Endothelial cell (in vitro differentiated cells): ENCODE measurements around the gene PM20D2. TPM values are rescaled to one million over a fixed set of nuclear protein-coding genes. Genes with fewer than 3 reads are reported as not detected.
A peak's percentile ranks its signal among the peaks of the same experiment; 100 is the strongest.

Experiments
- DNase-seq: peaks from one replicate; pipeline ENCODE4 v3.0.0; 2021; ENCODE audit warnings: low spot score
- H3K27ac Mint-ChIP-seq: one replicate; pipeline ENCODE4 v1.8.0; 2021; ENCODE audit warnings: mixed read lengths, inconsistent platforms; ENCODE audit not compliant: unreplicated experiment
- H3K27me3 Mint-ChIP-seq: one replicate; pipeline ENCODE4 v1.8.0; 2021; ENCODE audit warnings: mild to moderate bottlenecking, moderate library complexity, mixed read lengths, inconsistent platforms; ENCODE audit not compliant: unreplicated experiment
- H3K36me3 Mint-ChIP-seq: one replicate; pipeline ENCODE4 v1.8.0; 2021; ENCODE audit warnings: mild to moderate bottlenecking, low read depth, mixed read lengths, inconsistent platforms; ENCODE audit not compliant: unreplicated experiment
- H3K4me1 Mint-ChIP-seq: one replicate; pipeline ENCODE4 v1.8.0; 2021; ENCODE audit warnings: mild to moderate bottlenecking, mixed read lengths, inconsistent platforms; ENCODE audit not compliant: unreplicated experiment
- H3K4me3 Mint-ChIP-seq: one replicate; pipeline ENCODE4 v1.8.0; 2021; ENCODE audit warnings: mild to moderate bottlenecking, mixed read lengths, inconsistent platforms; ENCODE audit not compliant: unreplicated experiment
- H3K9me3 Mint-ChIP-seq: one replicate; pipeline ENCODE4 v1.8.0; 2021; ENCODE audit warnings: mixed read lengths, inconsistent platforms; ENCODE audit not compliant: unreplicated experiment
- CTCF ChIP-seq: fragments of 200-600 bp; sonication (generic); IDR thresholded peaks from one replicate; pipeline ENCODE4 v1.5.0; 2021; ENCODE audit warnings: antibody characterized with exemption; ENCODE audit not compliant: unreplicated experiment
- total RNA-seq: library from RNA; stranded (reverse); fragmentation: NEBNext Ultra II Directional; extraction: Animal tissue kit (Norgen Biotek cat#: 25700); gene quantifications from one replicate; pipeline ENCODE4 v1.2.1, GENCODE V29; 2021; ENCODE audit not compliant: unreplicated experiment

Gene PM20D2
- total RNA-seq, 1 donor from 2014 or later, result 1.3 TPM

- TF ChIP-seq CTCF, result no peak
- Mint-ChIP-seq H3K27ac (no peak overlapping the region), H3K4me3 (peak overlapping the region; percentile 81), H3K9me3 (no peaks in the 10 kb centered on the region), H3K4me1 (no peaks in the 10 kb centered on the region), H3K27me3 (no peaks in the 10 kb centered on the region), H3K36me3 (no peaks in the 10 kb centered on the region)
- DNase-seq, result no peak
Measured at GRCh38 chr6:89145091-89145955, 532 bp upstream of the PM20D2 start.

DNA sequence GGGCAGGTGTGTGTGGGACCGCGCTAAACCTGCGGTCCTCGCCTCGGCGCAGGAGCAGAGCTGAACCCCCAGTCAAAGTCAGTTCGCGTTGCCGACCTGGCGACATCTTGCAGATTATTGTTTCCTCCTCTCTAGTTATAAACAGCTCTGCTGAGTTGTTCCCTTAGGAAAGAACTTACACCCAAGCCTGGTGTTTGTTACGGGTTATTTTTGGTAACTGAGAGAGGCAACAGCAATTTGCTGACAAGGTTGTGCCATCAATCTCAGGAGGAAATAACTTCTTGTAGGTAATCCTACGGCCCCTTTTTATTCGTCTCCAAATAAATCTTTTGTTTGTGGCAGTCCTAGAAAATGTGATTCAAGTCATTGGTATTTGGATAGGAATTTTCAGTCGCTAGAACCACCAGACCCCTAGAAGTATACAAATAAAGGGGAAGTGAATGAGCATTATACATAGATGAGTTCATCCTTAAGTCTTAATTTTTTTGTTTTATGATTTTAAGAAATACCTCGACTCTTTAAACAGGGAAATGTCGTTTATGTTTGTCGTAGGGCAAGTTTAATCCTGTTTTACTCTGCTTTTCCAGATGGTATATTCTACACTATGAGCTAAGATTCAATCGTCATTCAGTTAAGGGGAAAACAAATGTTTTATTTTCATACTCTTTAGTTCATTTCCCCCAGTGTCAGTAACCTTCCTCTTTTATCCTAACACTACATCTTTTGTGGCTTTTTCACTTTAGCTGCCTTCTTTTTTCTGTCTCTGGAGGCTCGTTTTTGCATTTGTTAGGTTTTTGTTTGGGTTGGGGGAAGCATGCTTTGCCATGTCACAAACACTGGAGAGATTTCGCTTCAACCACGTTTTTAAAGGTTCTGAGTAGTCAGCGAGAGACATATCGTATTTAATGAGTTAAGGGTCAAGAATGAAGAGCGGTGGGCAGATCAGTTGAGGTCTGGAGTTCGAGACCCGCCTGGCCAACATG, 1.2 kb downstream of the PM20D2 start:
- Mint-ChIP-seq H3K4me3 (peak overlapping the region; percentile 58), H3K27me3 (no peaks in the 10 kb centered on the region), H3K9me3 (no peaks in the 10 kb centered on the region), H3K27ac (no peak overlapping the region), H3K36me3 (no peaks in the 10 kb centered on the region), H3K4me1 (no peaks in the 10 kb centered on the region)
- TF ChIP-seq CTCF, result no peak
- peak; percentile 13 for DNase-seq

GRCh38 chr6:89148016-89148750, 2.3 kb downstream of the PM20D2 start:
- no peak overlapping the region for H3K4me3 Mint-ChIP-seq

GRCh38 chr6:89154131-89154530, 8.3 kb downstream of the PM20D2 start:
- H3K4me3 Mint-ChIP-seq, result no peak overlapping the region
- no peak for TF ChIP-seq CTCF
- no peaks in the 10 kb centered on the region for H3K4me1 Mint-ChIP-seq
- H3K36me3 Mint-ChIP-seq, result no peaks in the 10 kb centered on the region
- no peak for DNase-seq
- H3K9me3 Mint-ChIP-seq, result no peaks in the 10 kb centered on the region
- H3K27ac Mint-ChIP-seq, result no peak overlapping the region
- H3K27me3 Mint-ChIP-seq, result no peaks in the 10 kb centered on the region

More at GRCh38 chr6:89148016-89148750, 2.3 kb downstream of the PM20D2 start:
- no peaks in the 10 kb centered on the region for H3K9me3 Mint-ChIP-seq
- H3K27ac Mint-ChIP-seq, result no peak overlapping the region
- H3K4me1 Mint-ChIP-seq, result no peaks in the 10 kb centered on the region
- H3K27me3 Mint-ChIP-seq, result no peaks in the 10 kb centered on the region
- DNase-seq, result no peak
- H3K36me3 Mint-ChIP-seq, result no peaks in the 10 kb centered on the region
- TF ChIP-seq CTCF, result no peak
